Uterus (tissue), 2 donors: Measurements from ENCODE around the gene FOXS1.

Source experiments
- CTCF ChIP-seq, 4 experiments: fragments of 200-600 bp in 2 of 4; fragments of 450-650 bp in 2 of 4; sonication (generic) in 2 of 4; IDR thresholded peaks; one replicate each; pipeline ENCODE4 v1.5.1; 2016 to 2019; ENCODE audit warnings: antibody characterized with exemption in 4 of 4, mild to moderate bottlenecking in 2 of 4, moderate library complexity in 1 of 4
- POLR2A ChIP-seq, 2 donors: fragments of 450-650 bp; IDR thresholded peaks; one replicate each; pipeline ENCODE4 v1.6.1; 2016; ENCODE audit warnings: antibody characterized with exemption in 2 of 2, mild to moderate bottlenecking in 1 of 2, moderate library complexity in 1 of 2

GRCh38 chr20:31822421-31823330, 22.7 kb downstream of the FOXS1 start:
- TF ChIP-seq CTCF (IDR thresholded peaks at IDR 0.05) (peak; percentile 98 to 99 (median 98)), POLR2A (IDR thresholded peaks at IDR 0.05) (no peak)
